ENCODE results near the gene BPHL.
A peak's percentile ranks its signal among the peaks of the same experiment; 100 is the strongest.
"Not testable (repeated sequence)": the region's sequence is repeated elsewhere in the genome, so short reads cannot be mapped to it uniquely, and the experiment has no call there.

Gene BPHL

DNA sequence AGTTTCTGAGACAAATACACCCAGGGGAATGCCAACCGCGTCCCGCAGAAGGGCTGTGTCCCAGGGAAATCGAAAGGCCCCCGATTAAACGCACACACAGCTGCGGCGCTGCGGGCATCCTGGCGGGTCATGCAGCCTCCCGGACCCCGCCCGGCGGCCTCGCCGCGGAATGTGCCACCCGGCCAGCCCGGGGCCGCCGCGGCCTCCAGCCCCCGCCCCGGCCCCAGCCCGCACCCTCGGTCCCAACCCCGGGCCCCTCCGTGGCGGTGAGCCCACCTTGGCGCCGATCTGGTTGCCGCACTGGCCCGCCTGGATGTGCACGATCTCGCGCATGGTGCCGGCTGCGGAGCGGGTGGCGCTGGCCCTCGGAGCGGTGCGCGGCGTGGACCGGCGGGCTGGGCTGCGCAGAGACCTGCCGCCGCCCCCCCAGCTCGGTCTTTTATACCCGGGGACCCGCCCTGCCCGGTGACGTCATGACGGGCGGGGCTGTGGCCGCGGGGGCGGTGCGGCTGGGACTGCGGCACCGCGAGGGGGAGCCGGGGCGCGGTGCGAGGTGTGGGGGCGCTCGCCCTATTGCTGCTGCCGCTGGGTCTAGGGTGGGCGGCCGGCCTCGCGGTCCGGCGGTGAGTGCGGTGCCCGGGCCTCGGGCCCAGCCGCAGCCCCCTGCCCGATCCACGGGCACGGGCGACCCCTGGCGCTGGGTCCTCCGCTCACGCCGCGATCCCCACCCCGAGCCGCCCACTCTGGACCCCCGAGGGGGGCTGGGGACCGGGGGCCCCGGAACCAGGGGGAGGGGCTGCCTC is 38.8 kb downstream of the BPHL start, which contains the start of gene TUBB2A:
TSS of gene TUBB2A (minus strand) at position 414 of the 803 bp plus-strand sequence. CDS start at position 333, 81 bp downstream.
- DNase-seq: peak; percentile 68

DNA sequence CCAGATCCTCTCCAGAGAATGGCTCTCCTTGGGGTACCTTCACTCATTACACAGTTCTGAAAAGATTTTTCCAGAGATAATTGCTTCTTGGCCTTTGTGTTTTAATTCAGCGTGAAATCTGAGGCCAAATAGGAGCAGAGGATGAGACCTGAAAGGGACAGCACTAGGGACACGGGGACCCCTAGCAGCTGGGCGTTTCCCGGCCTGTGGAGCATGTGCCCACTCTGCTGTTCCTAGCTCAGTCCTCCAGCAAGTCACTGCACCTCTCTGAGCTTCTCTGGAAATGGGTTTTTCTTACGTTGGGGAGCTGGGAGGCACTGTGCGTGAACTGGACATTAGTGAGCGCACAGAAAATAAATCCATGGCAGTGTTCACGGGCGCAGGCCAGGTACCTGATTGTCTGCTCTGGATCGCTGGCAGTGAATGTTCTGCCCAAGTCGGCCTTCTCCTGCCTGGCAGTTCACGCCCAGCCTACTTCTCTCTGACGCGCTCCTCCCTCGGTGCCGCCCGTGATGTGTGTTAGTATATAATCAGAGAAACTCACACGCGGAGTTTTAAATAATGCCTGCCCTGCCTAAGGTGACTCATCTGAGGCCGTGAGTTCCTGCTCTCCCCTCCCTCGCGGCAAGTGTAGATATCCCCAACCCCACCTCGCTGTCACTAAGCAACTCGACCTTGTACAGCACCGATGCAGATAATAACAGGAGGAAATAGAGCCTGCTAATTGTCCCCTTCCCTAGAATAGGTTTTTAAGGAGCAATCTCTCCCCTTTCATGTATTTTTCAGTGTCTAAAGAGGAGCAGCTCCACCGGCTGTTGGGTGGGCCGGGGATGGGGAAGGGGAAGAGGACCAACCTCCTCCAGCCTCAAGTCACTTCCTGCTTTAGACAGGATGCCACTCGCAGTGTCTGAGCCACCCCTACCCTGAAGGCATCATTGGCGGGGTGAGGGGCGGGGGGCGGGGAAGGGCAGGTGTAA is 41.6 kb downstream of the BPHL start:
- peak; percentile 84 for DNase-seq

DNA sequence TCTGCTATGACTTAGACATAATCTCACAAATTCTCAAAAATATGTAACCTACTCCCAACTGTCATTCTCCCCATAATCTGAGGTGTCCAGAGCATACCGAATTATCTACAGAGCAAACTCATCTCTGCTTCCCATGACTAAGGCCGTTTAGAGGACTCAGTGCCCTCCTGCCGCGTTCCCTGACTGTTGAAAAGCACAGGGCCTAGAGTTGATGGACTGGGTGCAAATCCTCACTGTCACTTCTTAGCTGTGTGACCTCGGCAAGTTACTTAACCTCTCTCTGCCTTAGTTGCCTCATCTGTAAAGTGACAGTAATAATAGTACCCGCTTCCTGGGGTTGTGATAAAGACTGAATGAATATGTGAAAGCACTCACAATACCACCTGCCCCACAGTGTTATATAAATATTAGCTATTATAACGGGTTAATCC is 43.6 kb downstream of the BPHL start:
- no peak for DNase-seq

DNA sequence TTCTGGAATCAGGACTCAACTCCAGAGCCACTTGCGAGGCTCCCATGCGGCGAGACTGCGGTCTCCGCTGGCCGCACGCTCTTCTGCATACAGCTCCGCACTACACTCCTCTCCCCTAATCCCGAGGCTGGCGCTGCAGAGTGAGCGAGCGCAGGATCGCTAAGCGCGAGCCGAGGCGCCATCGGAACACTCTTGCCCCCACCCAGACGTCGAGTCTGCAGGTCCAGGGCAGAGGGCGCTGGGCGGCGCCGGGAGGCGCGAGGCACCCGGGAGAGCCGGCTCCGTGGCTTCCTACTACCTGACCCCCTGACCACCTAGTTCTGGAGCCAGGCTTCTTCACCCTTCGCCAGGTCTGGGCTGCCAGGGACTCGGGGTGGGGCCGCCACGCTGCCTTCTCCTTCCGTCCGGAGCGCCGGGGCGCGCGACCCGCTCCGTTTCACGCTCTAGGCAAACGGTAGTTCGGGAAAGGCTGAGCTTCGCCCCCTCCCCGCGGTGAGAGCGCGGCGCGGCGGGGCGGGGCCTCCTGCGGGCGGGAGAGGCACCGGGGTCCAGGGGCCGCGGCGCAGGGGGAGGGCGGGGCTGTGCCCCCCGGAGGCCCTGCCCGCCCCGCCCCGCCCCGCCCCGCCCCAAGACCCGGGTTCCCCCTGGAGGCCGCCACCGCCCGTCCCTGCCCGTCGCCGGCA is 44.2 kb downstream of the BPHL start:
- DNase-seq: peak; percentile 90

DNA sequence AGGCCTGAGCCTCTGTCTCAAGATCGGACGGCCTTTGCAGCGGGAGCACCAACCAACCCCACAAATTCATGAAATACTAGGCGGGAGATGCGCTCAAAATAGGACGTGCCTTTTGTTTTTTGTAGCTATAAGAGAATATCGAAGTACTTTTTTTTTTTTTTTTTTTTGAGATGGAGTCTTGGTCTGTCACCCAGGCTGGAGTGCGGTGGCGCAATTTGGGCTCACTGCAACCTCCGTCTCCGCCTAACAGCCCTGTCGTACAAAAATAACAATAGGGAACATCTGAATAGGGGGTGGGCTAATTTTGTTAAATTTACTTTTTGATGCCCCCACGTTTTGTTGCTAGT is 44.7 kb downstream of the BPHL start:
- DNase-seq: no peak

DNA sequence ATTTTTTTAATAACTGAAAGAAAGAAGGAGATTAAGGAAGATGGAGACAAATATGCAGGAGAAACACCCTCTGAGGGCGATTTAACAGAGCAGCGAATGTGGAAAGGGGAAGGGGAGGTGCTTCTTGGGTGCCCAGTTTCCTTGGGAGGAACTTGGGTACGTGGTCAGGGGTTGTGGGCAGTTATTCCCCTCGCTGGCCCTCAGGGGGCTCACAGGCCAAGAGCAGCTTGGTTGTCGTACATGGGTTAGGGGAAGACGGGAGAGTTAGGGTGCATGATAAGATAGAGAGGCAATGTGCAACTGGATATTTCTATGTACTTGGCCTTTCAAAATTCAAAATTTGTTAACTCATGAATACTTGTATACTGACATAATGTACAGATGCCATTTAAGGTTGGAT is 45.9 kb downstream of the BPHL start:
- DNase-seq: no peak

DNA sequence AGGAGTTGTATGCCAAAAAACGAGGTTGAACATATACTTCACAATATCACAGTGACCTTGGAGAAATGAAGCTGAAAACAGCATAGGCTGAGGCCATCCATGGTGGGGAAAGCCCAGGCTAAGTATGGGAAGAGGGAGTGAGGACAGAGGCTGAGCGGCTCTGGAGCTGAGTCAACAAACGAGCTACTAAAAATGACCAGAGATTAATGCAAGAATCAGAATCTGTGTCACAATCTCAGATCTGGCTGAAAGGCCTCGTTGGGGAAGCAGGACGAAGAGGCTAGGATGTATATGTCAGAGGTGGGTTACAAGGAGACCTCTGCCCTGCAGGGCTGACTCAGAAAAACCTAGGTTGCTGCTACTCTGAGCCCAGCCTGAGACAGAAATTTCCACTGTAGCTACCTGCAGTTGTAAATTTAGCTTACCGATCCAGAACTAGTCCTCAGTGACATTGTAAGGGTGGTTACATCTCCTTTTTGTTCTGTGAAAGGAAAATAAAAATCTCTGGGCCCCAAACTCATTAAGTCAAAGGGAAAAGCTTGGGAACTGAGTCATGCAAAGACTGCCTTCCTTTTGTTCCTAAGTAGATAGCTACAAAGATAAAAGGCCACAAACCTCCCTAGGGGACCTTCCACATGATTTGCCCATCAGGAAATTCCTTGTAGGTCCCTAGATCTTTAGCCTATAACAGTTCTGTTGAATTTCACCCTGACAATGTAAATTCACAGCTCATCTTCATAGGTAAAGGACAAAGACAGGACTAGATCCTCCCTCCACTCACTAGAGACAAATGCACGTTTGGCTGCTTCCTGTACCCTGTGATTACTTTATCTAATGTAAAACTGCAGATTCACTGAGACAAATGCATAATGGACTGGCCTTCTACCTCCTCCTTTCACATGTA is 47.4 kb downstream of the BPHL start:
- no peak for DNase-seq

DNA sequence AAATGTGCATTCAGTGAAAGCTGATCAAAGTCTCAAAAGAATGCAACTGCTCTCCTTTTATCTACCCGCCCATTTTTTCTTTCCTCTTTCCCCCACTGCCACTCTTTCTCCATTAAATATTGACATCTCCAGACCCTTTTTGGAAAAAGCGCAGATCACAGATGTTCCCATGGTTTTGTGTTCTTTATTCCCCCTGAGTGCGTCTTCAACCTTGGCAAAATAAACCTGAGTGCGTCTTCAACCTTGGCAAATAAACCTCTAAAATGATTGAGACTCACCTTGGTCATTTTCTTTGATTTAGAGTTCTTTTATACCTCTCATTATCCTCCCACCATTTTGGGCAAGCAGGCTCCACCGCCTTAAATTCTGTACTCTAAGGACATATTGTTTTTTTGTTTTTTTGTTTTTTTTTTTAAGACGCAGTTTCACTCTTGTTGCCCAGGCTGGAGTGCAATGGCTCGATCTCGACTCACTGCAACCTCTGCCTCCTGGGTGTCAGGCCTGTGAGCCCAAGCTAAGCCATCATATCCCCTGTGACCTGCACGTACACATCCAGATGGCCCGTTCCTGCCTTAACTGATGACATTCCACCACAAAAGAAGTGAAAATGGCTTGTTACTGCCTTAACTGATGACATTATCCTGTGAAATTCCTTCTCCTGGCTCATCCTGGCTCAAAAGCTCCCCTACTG is 48.2 kb downstream of the BPHL start:
- not testable (repeated sequence) for DNase-seq

DNA sequence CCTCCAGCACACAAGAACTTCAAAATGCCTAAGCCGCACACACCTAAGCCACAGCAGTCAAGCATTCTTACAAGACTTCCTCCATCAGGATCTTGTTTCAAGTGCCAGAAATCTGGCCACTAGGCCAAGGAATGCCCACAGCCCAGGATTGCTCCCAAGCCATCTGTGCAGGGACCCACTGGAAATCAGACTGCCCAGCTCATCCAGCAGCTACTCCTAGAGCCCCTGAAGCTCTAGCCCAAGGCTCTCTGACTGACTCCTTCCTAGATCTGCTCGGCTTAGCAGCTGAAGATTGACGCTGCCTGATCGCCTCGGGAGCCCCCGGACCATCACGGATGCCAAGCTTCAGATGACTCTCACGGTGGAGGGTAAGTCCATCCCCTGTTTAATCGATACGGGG is 49.5 kb downstream of the BPHL start:
- not testable (repeated sequence) for DNase-seq

DNA sequence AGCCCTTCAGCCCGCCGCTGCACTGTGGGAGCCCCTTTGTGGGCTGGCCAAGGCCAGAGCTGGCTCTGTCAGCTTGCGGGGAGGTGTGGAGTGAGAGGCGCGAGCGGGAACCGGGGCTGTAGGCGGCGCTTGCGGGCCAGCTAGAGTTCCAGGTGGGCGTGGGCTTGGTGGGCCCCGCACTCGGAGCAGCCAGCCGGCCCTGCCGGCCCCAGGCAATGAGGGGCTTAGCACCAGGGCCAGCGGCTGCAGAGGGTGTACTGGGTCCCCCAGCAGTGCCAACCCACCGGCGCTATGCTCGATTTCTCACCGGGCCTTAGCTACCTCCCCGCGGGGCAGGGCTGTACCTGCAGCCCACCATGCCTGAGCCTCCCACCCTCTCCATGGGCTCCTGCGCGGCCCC is 52.2 kb downstream of the BPHL start:
- not testable (repeated sequence) for DNase-seq

DNA sequence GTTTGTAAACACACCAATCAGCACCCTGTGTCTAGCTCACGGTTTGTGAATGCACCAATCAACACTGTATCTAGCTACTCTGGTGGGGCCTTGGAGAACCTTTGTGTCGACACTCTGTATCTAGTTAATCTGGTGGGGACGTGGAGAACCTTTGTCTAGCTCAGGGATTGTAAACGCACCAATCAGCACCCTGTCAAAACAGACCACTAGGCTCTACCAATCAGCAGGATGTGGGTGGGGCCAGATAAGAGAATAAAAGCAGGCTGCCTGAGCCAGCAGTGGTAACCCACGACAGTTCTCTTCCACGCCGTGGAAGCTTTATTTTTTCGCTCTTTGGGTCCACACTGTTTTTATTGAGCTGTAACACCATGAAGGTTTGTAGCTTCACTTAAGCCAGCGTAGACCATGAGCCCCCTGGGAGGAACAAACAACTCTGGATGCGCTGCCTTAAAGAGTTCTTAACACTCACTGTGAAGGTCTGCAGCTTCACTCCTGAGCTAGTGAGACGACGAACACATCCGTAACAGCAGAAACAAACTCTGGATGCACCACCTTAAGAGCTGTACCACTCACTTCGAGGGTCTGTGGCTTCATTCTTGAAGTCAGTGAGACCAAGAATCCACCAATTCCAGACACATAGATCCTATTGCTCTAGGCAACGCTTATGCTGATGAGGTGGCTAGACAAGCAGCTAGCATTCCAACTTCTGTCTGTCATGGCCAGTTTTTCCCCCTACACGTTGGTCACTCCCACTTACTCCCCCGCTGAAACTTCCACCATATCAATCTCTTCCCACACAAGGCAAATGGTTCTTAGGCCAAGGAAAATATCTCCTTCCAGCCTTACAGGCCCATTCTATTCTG is 53.0 kb downstream of the BPHL start:
- not testable (repeated sequence) for DNase-seq

DNA sequence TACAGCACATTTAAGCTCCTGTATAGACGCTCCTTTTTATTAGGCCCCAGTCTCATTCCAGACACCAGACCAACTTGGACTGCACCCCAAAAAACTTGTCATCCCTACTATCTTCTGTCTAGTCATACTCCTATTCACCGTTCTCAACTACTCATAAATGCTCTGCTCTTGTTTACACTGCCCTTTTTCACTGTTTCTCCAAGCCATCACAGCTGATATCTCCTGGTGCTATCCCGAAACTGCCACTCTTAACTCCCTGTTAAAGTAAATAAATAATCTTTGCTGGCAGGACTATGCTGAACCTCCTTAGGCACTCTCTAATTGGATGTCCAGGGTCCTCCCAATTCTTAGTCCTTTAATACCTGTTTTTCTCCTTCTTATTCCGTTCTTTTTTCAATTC is 54.3 kb downstream of the BPHL start:
- DNase-seq: not testable (repeated sequence)

DNA sequence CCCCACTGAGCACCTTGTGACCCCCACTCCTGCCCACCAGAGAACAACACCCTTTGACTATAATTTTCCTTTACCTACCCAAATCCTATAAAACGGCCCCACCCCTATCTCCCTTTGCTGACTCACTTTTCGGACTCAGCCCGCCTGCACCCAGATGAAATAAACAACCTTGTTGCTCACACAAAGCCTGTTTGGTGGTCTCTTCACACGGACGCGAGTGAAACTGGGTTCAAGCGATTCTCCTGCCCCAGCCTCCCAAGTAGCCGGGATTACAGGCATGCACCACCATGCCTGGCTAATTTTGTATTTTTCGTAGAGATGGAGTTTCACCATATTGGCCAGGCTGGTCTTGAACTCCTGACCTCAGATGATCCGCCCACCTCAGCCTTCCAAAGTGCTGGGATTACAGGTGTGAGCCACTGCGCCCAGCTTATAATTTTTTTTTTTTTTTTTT is 55.2 kb downstream of the BPHL start:
- DNase-seq: not testable (repeated sequence)

DNA sequence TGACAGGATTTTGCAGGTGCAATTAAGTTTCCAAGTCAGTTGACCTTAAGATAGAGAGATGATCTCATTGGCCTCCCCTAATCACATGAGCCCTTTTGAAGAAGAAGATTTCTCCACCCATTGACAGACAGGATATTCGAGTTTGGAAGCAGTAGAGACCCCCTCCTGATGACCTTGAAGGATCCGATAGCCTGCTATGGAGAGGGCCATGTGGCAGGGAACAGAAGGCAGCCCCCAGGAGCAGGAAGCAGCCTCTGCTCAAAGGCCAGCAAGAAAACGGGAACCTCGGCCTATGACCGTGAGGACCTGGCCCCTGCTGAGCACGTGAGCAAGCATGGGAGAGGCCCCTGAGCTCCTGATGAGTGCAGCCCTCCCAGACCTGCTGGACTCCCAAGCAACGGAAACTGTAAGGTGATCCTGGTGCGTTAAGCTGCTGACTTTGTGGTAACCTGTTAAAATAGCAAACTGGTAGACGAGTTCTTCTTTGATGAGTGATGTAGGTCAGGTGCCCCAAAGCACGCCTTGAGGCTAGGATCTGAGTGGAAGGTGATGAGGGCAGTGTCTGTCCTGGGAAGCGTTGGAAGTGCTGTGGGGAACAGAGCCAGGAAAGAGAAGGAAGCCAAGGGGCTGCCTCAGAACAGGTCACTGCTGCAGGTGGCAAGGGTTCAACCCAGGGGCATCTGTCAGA is 57.3 kb downstream of the BPHL start:
- no peak for DNase-seq

DNA sequence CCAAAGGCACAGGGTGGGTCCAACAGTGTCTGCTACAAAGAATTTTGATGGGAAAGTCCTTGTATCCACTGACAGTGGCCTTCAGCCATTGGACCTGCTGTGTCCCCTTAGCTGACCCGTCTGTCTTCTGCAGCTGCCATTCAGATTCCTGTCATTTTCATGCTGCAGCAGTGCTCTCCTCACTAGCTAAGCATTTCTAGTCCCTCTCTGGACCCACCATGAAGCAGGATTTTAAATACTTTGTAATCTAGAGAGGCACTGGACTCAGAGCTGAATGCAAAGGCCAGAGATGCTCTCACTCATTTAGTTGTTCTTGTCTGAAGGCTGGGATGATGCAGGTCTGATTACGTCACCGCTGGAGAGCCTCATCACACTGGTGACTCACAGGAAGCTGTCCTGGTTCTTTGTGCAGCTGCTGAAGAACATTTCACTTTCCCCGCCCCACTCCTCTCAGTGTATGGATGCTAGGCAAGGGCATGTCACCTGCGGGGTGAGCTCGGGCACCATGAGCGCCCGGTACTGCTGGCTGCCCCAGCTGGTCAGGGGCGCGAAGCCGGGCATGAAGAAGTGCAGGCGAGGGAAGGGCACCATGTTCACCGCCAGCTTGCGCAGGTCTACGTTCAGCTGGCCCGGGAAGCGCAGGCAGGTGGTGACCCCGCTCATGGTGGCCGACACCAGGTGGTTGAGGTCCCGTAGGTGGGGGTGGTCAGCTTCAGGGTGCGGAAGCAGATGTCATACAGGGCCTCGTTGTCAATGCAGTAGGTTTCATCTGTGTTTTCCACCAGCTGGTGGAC is 58.2 kb downstream of the BPHL start:
- DNase-seq: no peak

DNA sequence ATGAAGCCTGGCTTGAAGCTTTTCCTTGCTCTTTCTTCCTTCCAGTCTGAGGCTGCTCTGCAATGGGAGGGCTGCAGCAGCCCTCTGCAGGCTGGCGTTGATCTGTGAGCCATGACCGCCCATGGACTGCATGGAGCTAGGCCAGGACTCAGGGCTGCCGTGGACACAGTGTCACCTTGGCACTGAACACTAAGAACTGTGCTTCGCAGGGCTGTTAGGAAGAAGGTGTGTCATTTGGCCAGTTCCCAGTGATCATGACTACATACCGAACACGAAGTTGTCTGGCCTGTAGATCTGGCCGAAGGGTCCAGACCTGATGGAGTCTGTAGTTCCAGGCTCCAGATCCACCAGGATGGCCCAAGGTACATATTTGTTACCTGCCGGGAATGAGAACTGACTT is 60.2 kb downstream of the BPHL start:
- not testable (repeated sequence) for DNase-seq

DNA sequence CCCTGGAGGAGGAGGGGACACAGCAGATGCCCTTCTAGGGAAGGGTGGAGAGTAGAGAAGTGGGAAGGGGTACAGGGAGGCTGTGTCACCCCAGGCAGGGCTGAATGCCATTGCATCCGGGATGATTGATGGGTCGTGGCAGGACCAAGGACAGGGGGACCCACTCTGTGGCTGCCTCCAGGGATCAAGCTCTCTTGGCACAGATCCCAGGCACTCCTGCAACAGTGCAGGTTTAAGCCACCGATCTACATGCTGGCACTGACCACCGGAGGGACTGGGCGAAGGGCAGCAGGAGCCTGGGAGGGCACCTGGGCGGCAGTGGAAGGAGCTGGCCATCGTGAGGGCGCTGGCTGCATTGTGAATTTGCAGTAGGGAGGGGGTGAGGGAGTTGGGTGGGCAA is 61.4 kb downstream of the BPHL start:
- DNase-seq: not testable (repeated sequence)

DNA sequence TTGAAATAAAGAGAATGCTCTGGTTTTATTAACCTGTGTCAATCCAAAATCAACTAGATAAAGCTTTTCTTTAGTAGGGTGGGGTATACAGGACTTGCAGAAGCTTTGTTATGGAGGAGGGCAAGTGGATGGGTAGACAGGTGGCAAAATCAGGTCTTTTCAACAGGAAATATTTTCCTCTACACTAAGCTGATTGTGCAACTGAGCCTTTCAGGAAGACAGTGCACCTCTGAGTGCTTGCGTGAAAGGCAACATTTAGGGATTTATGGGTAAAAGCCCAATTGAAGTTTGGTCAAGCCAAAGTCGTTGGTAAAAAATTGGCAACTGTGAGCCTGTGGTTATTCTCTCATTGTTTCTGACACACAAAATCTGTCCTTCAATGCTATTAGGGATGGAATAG is 62.6 kb downstream of the BPHL start:
- no peak for DNase-seq

DNA sequence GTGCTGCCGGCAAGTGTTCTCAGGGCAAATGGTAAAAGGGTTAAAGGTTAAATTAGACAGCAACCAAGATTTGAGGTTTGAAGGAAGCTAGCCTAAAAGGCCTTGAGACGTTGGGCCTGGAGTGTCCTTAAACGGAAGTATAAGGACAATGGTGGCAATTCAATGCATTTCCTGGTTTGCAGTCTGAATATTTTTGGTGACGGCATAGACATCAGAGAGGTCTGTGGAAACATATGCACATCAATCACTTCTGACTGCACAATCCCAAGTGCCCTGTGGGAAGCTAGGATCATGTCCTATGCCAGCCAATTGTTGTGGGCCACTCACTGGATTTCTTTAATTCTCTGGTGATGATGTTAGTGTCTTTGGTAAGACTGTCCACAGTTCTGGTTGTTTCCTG is 64.6 kb downstream of the BPHL start:
- DNase-seq: no peak
